HL-60 (cell line): ENCODE measurements around the gene C12orf50.

Experiments used
- DNase-seq, 2 experiments: peaks; one replicate each; pipeline ENCODE4 v3.0.0-alpha.2; 2010 to 2020; ENCODE audit warnings: low read depth in 1 of 2, low spot score in 1 of 2
- H3K27ac ChIP-seq: fragments of 250-450 bp; sonication (Bioruptor Pico); replicated peaks from 2 replicates; pipeline ENCODE4 v1.5.1; 2020; ENCODE audit warnings: mild to moderate bottlenecking, moderate library complexity
- H3K27me3 ChIP-seq: fragments of 250-450 bp; sonication (Bioruptor Pico); 2 replicates; pipeline ENCODE4 v1.5.1; 2021; ENCODE audit warnings: mild to moderate bottlenecking, moderate library complexity; ENCODE audit not compliant: insufficient read depth, poor library complexity, severe bottlenecking
- H3K4me3 ChIP-seq: replicated peaks from 2 replicates; pipeline ENCODE4 v1.5.1; 2011; ENCODE audit warnings: mild to moderate bottlenecking, control low read depth, low read length; ENCODE audit not compliant: insufficient read depth
- CTCF ChIP-seq: IDR thresholded peaks from one replicate; pipeline ENCODE4 v1.5.1; 2011; ENCODE audit warnings: low read length, control low read depth, inconsistent platforms; ENCODE audit not compliant: insufficient read depth
- GABPA ChIP-seq: IDR thresholded peaks from 2 replicates; pipeline ENCODE4 v1.6.1; 2012; ENCODE audit warnings: low read depth
- POLR2AphosphoS5 ChIP-seq: IDR thresholded peaks from 2 replicates; pipeline ENCODE4 v1.6.1; 2012; ENCODE audit warnings: low read depth
- REST ChIP-seq: IDR thresholded peaks from 2 replicates; pipeline ENCODE4 v1.6.1; 2012; ENCODE audit warnings: low read depth; ENCODE audit not compliant: insufficient replicate concordance
- SPI1 ChIP-seq: IDR thresholded peaks from 2 replicates; pipeline ENCODE4 v1.6.1; 2012; ENCODE audit warnings: low read depth, mild to moderate bottlenecking, borderline replicate concordance

The C12orf50 gene

GRCh38 chr12:88056571-88056970, 27.4 kb upstream of the C12orf50 start:
- no peak overlapping the region for H3K27ac ChIP-seq
- no peak overlapping the region for H3K4me3 ChIP-seq
- no peak for DNase-seq
- TF ChIP-seq CTCF (no peak), POLR2AphosphoS5 (no peak), GABPA (no peak), REST (no peak), SPI1 (no peak)
- no peaks in the 10 kb centered on the region for H3K27me3 ChIP-seq

GRCh38 chr12:88052686-88053085, 23.5 kb upstream of the C12orf50 start:
- Histone ChIP-seq H3K27me3 (no peaks in the 10 kb centered on the region), H3K27ac (no peak overlapping the region), H3K4me3 (no peak overlapping the region)
- peak in 1 of 2 experiments; percentile 36 for DNase-seq
- TF ChIP-seq CTCF, result peak; percentile 21
- no peak for TF ChIP-seq SPI1

- no peaks in the 10 kb centered on the region for H3K27me3 ChIP-seq
- no peak overlapping the region for H3K27ac ChIP-seq
- no peak for TF ChIP-seq SPI1
- no peak for TF ChIP-seq CTCF
- no peak for TF ChIP-seq POLR2AphosphoS5
- TF ChIP-seq REST, result no peak
- no peak for TF ChIP-seq GABPA
- DNase-seq, result no peak
- no peak overlapping the region for H3K4me3 ChIP-seq
Measured at GRCh38 chr12:88044035-88044434, 14.8 kb upstream of the C12orf50 start.

- no peak for DNase-seq
- H3K4me3 ChIP-seq, result no peak overlapping the region
- no peaks in the 10 kb centered on the region for H3K27me3 ChIP-seq
- TF ChIP-seq REST (no peak), POLR2AphosphoS5 (no peak), CTCF (no peak)
- H3K27ac ChIP-seq, result no peak overlapping the region
Measured at GRCh38 chr12:88037770-88038169, 8.6 kb upstream of the C12orf50 start.
